ENCODE measurements around the gene CTSD. TPM values are rescaled to one million over a fixed set of nuclear protein-coding genes. Genes with fewer than 3 reads are reported as not detected.
A peak's percentile ranks its signal among the peaks of the same experiment; 100 is the strongest.

Gene CTSD
- total and polyA plus RNA-seq, 2 of the 4 experiments (the other 2 are of a cell fraction) = 39.8 to 166 TPM

GRCh38 chr11:1782031-1782590, 18.4 kb upstream of the CTSD start:
- no peak overlapping the region for H2BK20ac ChIP-seq (ENCODE audit: low read depth, low read length)
- no peaks in the 10 kb centered on the region; the same call in 1 of the 2 replicates for H4K20me1 ChIP-seq (ENCODE audit: insufficient read depth, low read length)
- H3K9me3 ChIP-seq (ENCODE audit: control insufficient read depth, insufficient read depth, low read length) = no peaks in the 10 kb centered on the region
- CTCF ChIA-PET = no interaction called here
- H2AK5ac ChIP-seq (ENCODE audit: low read depth, low read length) = no peak overlapping the region
- no peak overlapping the region for H4K8ac ChIP-seq (ENCODE audit: low read depth in 2 of 2, low read length in 2 of 2)
- H4K91ac ChIP-seq (ENCODE audit: insufficient read depth, low read depth, low read length) = no peak overlapping the region
- dilution Hi-C loops (cut with HindIII; ENCODE audit: low sequenced_read_pairs, unreplicated experiment) (no loop called here), intact Hi-C loops (cut with micrococcal nuclease) (no loop called here), in situ Hi-C loops (cut with MboI; ENCODE audit: low sequenced_read_pairs) (no loop called here)
- H2BK120ac ChIP-seq (ENCODE audit: low read depth, low read length) = no peak overlapping the region
- H3K36me3 ChIP-seq (ENCODE audit: control insufficient read depth, insufficient read depth, low read length) = no peaks in the 10 kb centered on the region
- H3K14ac ChIP-seq (replicated peaks; ENCODE audit: low read depth, low read length) = no peak overlapping the region
- no peak overlapping the region for H3K4ac ChIP-seq (ENCODE audit: low read depth, low read length)
- no peak overlapping the region for H3K4me3 ChIP-seq (ENCODE audit: insufficient read depth, low read depth, low read length)
- peaks cover 3% of the 10 kb centered on the region; the same call in 1 of the 2 replicates for H3K4me1 ChIP-seq (ENCODE audit: control insufficient read depth, insufficient read depth, low read length)
- H3K27me3 ChIP-seq (ENCODE audit: control insufficient read depth, insufficient read depth, low read length) = peaks cover 59% of the 10 kb centered on the region
- no peak overlapping the region for H3K23ac ChIP-seq (ENCODE audit: low read depth, low read length)
- POLR2A ChIA-PET (ENCODE audit: unreplicated experiment) = no interaction called here
- H3K56ac ChIP-seq (ENCODE audit: extremely low read depth, insufficient read depth, low read length) = no peak overlapping the region
- no peak overlapping the region for H3K27ac ChIP-seq (ENCODE audit: insufficient read depth, low read length)
- H2BK5ac ChIP-seq (ENCODE audit: low read depth, low read length, poor library complexity, severe bottlenecking) = no peak overlapping the region
- H3K4me2 ChIP-seq (ENCODE audit: low read depth, low read length) = no peak overlapping the region
- H3K79me1 ChIP-seq (ENCODE audit: low read depth in 1 of 2, low read length in 2 of 2) = no peaks in the 10 kb centered on the region
- WGBS, 2 experiments (ENCODE audit: extremely low coverage in 2 of 2, insufficient read length in 1 of 2) = 90% methylated on average over 2 of the region's 13 CpGs; no CpG with 5 or more reads in 1 of the 2 experiments
- no peaks in the 10 kb centered on the region for H3K9me1 ChIP-seq (ENCODE audit: insufficient read depth, low read length)
- H3K18ac ChIP-seq (ENCODE audit: low read depth, low read length) = no peak overlapping the region
- peak overlapping the region; percentile 28 for H2AFZ ChIP-seq (replicated peaks; ENCODE audit: low read length, poor library complexity)
- no peak overlapping the region for H2BK15ac ChIP-seq (ENCODE audit: low read depth, low read length)
- H4K5ac ChIP-seq (ENCODE audit: low read depth, low read length) = no peak overlapping the region
- H3K9ac ChIP-seq (ENCODE audit: low read depth, low read length) = no peak overlapping the region
- TF ChIP-seq RFX5 (IDR thresholded peaks at IDR 0.05; ENCODE audit: low read depth, low read length) (no peak), MAFK (IDR thresholded peaks at IDR 0.05; ENCODE audit: low read depth, low read length) (peak; percentile 77)
- ATAC-seq (ENCODE audit: low read depth) (no peak), DNase-seq (no peak)
- peak overlapping the region; percentile 7 for H2AK9ac ChIP-seq (replicated peaks; ENCODE audit: low read depth, low read length, poor library complexity)
- no TSS peak for BruUV-seq (replicated peaks)

All from IMR-90 (cell line).